Stimulated activated naive B cell treated with anti-CD40 and anti-IgM and Interleukin-4, amounts not matched to agents 10 μg/mL and 1 μg/mL and 100 μg/mL, for 72 hours (primary cell): ENCODE results near the gene CLCN4.

Experiments used
- ATAC-seq, 2 donors: fragments of 150-1000 bp; cut with Tn5 transposase; replicated peaks; 2 replicates each; pipeline ENCODE4 v1.10.0; 2021; ENCODE audit warnings: moderate library complexity in 1 of 2
- DNase-seq: peaks from one replicate; pipeline ENCODE4 v3.0.0; 2021
- H3K27ac Mint-ChIP-seq: one replicate; pipeline ENCODE4 v1.8.0; 2022; ENCODE audit warnings: mild to moderate bottlenecking, mixed read lengths
- H3K27me3 Mint-ChIP-seq, 2 donors: one replicate each; pipeline ENCODE4 v1.8.0; 2022; ENCODE audit warnings: mixed read lengths in 2 of 2
- H3K36me3 Mint-ChIP-seq, 2 donors: one replicate each; pipeline ENCODE4 v1.8.0; 2022; ENCODE audit warnings: mixed read lengths in 2 of 2, mild to moderate bottlenecking in 1 of 2
- H3K4me1 Mint-ChIP-seq, 2 donors: one replicate each; pipeline ENCODE4 v1.8.0; 2022; ENCODE audit warnings: mixed read lengths in 2 of 2, mild to moderate bottlenecking in 1 of 2
- H3K4me3 Mint-ChIP-seq, 2 donors: one replicate each; pipeline ENCODE4 v1.8.0; 2022; ENCODE audit warnings: mild to moderate bottlenecking in 2 of 2, mixed read lengths in 2 of 2, moderate library complexity in 1 of 2
- H3K9me3 Mint-ChIP-seq, 2 donors: one replicate each; pipeline ENCODE4 v1.8.0; 2022; ENCODE audit warnings: mixed read lengths in 2 of 2, mild to moderate bottlenecking in 1 of 2

CLCN4 gene

DNA sequence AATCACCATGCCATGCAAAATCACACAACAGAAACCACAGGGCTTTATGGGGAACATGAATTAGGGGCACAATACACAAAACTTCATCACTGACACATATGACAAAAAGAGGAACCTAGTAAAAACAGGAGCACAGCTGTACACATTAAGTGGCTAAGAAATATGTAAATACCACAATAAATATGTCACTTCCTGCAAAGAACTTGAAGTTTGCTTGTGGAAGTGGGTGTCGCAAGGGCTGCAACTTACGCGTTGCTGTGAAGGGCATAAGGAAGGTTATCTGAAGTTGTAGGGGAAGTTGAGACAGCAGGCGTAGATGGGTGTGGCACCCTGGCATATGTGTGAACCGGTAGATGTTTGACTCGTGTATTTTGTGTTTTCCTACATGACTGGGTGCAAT is 42.4 kb downstream of the CLCN4 start:
- Mint-ChIP-seq H3K27ac (peak overlapping the region; percentile 26), H3K9me3 (peaks cover 2 to 4% of the 10 kb centered on the region in 2 donors)
- peak; percentile 95 to 96 for ATAC-seq

DNA sequence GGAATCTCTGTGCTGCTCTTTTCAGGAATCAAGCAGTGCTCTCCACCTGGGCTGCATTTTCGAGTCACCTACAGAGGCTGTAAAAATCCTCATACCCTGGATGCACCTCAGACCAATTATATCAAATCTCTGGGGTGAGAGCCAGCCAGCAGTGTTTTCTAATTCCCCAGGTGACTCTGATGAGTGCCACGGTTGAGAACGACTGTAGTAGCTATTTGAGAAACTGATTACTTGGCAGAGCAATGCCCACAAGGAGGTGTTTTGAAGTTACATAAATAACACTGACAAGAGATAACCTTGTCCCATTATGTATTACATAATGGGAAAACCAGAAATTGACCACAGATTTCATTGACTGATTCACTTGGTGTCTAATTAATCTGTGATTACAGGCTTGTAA is 46.8 kb downstream of the CLCN4 start:
- DNase-seq (no peak), ATAC-seq (no peak)
- Mint-ChIP-seq H3K4me1 (peaks cover 17 to 31% of the 10 kb centered on the region in 2 donors), H3K27ac (no peak overlapping the region), H3K27me3 (no peaks in the 10 kb centered on the region), H3K36me3 (peaks cover 33 to 40% of the 10 kb centered on the region in 2 donors), H3K9me3 (peaks cover 4 to 6% of the 10 kb centered on the region in 2 donors), H3K4me3 (no peak overlapping the region)

More for the DNA sequence above, 42.4 kb downstream of the CLCN4 start:
- H3K27me3 Mint-ChIP-seq, result no peaks in the 10 kb centered on the region
- peak; percentile 52 for DNase-seq
- H3K4me1 Mint-ChIP-seq, result peaks cover 13 to 24% of the 10 kb centered on the region in 2 donors
- peak overlapping the region; percentile 0 to 10 for H3K4me3 Mint-ChIP-seq
- peaks cover 28 to 31% of the 10 kb centered on the region in 2 donors for H3K36me3 Mint-ChIP-seq

GRCh38 chrX:10206317-10206716 is 49.5 kb downstream of the CLCN4 start:
- Mint-ChIP-seq H3K27ac (no peak overlapping the region), H3K4me3 (no peak overlapping the region), H3K4me1 (peaks cover 8% of the 10 kb centered on the region in 2 donors), H3K36me3 (peaks cover 25 to 34% of the 10 kb centered on the region in 2 donors), H3K9me3 (peaks cover 0 to 4% of the 10 kb centered on the region in 2 donors), H3K27me3 (no peaks in the 10 kb centered on the region)
- ATAC-seq (no peak), DNase-seq (no peak)

GRCh38 chrX:10208281-10208856 is 51.6 kb downstream of the CLCN4 start:
- ATAC-seq (peak; percentile 87 to 89), DNase-seq (peak; percentile 22)
- Mint-ChIP-seq H3K36me3 (peaks cover 25 to 34% of the 10 kb centered on the region in 2 donors), H3K9me3 (peaks cover 0 to 4% of the 10 kb centered on the region in 2 donors), H3K27me3 (no peaks in the 10 kb centered on the region), H3K4me3 (peak overlapping the region in 1 of 2 donors; percentile 47), H3K4me1 (peaks cover 8% of the 10 kb centered on the region in 2 donors), H3K27ac (peak overlapping the region; percentile 26)

DNA sequence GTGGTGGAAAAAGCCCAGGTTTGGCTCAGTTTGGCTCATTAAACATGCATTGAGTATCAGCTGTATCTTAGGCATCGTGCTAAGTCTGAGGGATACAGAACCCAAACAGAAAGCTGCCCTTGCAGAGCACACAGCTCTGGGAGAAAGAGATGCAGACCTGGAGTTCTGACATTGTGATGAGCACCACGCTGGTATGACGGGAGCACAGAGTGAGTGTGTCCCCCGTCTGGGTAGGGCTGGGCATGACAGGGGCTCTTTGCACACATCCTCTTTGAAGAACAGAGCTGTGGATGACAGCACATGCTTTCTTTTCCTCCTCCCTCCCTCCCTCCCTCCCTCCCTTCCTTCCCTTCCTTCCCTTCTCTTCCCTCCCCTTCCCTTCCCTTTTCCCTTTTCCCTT is 52.2 kb downstream of the CLCN4 start:
- Mint-ChIP-seq H3K27me3 (no peaks in the 10 kb centered on the region), H3K9me3 (peaks cover 0 to 4% of the 10 kb centered on the region in 2 donors), H3K4me3 (no peak overlapping the region), H3K4me1 (peaks cover 8% of the 10 kb centered on the region in 2 donors), H3K36me3 (peaks cover 22 to 31% of the 10 kb centered on the region in 2 donors), H3K27ac (peak overlapping the region; percentile 5)
- peak; percentile 53 to 74 for ATAC-seq
- no peak for DNase-seq

DNA sequence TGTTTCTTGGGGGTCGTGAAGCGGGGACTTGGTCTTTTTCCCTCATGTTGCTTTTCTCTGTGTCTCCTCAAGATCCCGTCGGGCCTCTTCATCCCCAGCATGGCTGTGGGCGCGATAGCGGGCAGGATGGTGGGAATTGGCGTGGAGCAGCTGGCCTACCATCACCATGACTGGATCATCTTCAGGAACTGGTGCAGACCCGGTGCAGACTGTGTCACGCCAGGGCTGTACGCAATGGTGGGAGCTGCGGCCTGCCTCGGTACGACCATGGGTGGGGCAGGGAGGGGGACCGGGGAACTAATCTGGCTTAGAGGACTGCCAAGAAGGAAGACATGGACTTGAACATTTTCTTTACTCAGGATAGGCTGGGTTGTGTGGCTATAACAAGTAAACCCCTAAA is 55.6 kb downstream of the CLCN4 start:
- Mint-ChIP-seq H3K9me3 (peaks cover 0 to 4% of the 10 kb centered on the region in 2 donors), H3K27ac (no peak overlapping the region), H3K4me3 (no peak overlapping the region), H3K4me1 (peaks cover 13 to 14% of the 10 kb centered on the region in 2 donors), H3K36me3 (peaks cover 13 to 24% of the 10 kb centered on the region in 2 donors), H3K27me3 (no peaks in the 10 kb centered on the region)
- DNase-seq (no peak), ATAC-seq (no peak)

DNA sequence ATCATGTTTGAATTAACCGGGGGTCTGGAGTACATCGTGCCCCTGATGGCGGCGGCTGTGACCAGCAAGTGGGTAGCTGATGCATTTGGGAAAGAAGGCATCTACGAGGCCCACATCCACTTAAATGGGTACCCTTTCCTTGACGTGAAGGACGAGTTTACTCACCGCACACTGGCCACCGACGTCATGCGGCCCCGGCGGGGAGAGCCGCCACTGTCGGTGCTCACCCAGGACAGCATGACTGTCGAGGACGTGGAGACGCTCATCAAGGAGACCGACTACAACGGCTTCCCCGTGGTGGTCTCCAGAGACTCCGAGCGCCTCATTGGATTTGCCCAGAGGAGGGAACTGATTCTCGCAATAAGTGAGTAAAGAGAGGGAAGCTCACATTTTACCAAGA is 56.9 kb downstream of the CLCN4 start:
- H3K4me1 Mint-ChIP-seq, result peaks cover 6 to 8% of the 10 kb centered on the region in 2 donors

DNA sequence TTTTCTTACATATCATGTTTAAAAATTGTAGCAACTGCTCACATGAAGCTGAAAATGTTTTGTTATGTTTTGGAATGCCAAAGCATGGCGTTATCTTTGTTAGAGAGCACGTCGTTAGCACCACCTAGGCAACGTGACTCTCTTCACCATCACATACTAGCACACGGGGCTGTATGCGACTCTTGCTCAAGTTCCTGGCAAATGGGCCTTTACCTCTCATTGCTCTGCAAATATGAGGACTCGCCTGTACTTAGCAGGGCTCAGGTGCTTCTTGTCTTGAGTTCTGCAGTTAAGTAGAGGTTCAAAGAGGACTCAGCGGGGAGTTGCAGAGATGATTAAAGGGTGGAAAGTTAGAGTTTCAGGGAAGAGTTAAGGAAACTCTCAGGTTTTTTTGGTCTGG is 59.4 kb downstream of the CLCN4 start:
- ATAC-seq (no peak), DNase-seq (no peak)
- H3K4me1 Mint-ChIP-seq, result peaks cover 5 to 11% of the 10 kb centered on the region in 2 donors
- no peak overlapping the region for H3K4me3 Mint-ChIP-seq
- no peaks in the 10 kb centered on the region for H3K27me3 Mint-ChIP-seq
- H3K27ac Mint-ChIP-seq, result no peak overlapping the region
- no peaks in the 10 kb centered on the region for H3K9me3 Mint-ChIP-seq
- peaks cover 9 to 24% of the 10 kb centered on the region in 2 donors for H3K36me3 Mint-ChIP-seq

More for the DNA sequence above, 56.9 kb downstream of the CLCN4 start:
- Mint-ChIP-seq H3K4me3 (no peak overlapping the region), H3K27ac (no peak overlapping the region), H3K27me3 (no peaks in the 10 kb centered on the region), H3K36me3 (peaks cover 5 to 17% of the 10 kb centered on the region in 2 donors), H3K9me3 (no peaks in the 10 kb centered on the region)
- no peak for ATAC-seq
- no peak for DNase-seq

GRCh38 chrX:10217198-10217597 is 60.4 kb downstream of the CLCN4 start:
- H3K27me3 Mint-ChIP-seq, result no peaks in the 10 kb centered on the region
- peak; percentile 51 to 61 for ATAC-seq
- H3K9me3 Mint-ChIP-seq, result no peaks in the 10 kb centered on the region
- no peak overlapping the region for H3K4me3 Mint-ChIP-seq
- peaks cover 7 to 19% of the 10 kb centered on the region in 2 donors for H3K4me1 Mint-ChIP-seq
- no peak for DNase-seq
- H3K36me3 Mint-ChIP-seq, result peaks cover 9 to 31% of the 10 kb centered on the region in 2 donors
- no peak overlapping the region for H3K27ac Mint-ChIP-seq

GRCh38 chrX:10221651-10222050 is 64.9 kb downstream of the CLCN4 start:
- peaks cover 26 to 48% of the 10 kb centered on the region in 2 donors for H3K36me3 Mint-ChIP-seq
- H3K27me3 Mint-ChIP-seq, result no peaks in the 10 kb centered on the region
- peaks cover 0 to 5% of the 10 kb centered on the region in 2 donors for H3K9me3 Mint-ChIP-seq
- no peak overlapping the region for H3K27ac Mint-ChIP-seq
- DNase-seq (no peak), ATAC-seq (no peak)
- peaks cover 9 to 26% of the 10 kb centered on the region in 2 donors for H3K4me1 Mint-ChIP-seq
- H3K4me3 Mint-ChIP-seq, result no peak overlapping the region

GRCh38 chrX:10223276-10223675 is 66.5 kb downstream of the CLCN4 start:
- Mint-ChIP-seq H3K9me3 (peaks cover 0 to 5% of the 10 kb centered on the region in 2 donors), H3K27me3 (no peaks in the 10 kb centered on the region), H3K27ac (peak overlapping the region; percentile 31), H3K36me3 (peaks cover 28 to 43% of the 10 kb centered on the region in 2 donors), H3K4me1 (peaks cover 5 to 20% of the 10 kb centered on the region in 2 donors), H3K4me3 (no peak overlapping the region)
- DNase-seq (no peak), ATAC-seq (no peak)

DNA sequence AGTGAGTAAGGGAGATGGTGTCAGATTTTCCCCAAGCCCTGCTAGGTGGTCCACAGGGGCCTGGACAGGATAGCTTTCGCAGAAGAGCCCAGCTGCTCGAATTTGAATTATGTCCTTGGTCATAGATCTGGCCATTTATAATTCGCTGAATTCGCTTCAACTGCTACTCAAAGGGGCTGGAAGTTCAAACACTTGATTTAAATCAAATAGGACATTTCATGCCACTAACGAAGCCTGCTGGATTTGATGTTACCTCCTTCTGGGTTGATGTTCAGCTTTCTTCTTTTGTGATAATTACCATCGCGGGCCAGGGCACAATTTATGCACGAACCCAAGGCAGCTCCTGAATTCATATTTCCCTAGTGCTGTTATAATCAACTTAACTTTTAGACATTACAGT is 67.0 kb downstream of the CLCN4 start:
- DNase-seq (no peak), ATAC-seq (no peak)
- Mint-ChIP-seq H3K4me1 (peaks cover 5 to 20% of the 10 kb centered on the region in 2 donors), H3K4me3 (no peak overlapping the region), H3K27ac (no peak overlapping the region), H3K27me3 (no peaks in the 10 kb centered on the region), H3K36me3 (peaks cover 31 to 45% of the 10 kb centered on the region in 2 donors), H3K9me3 (peaks cover 0 to 5% of the 10 kb centered on the region in 2 donors)

DNA sequence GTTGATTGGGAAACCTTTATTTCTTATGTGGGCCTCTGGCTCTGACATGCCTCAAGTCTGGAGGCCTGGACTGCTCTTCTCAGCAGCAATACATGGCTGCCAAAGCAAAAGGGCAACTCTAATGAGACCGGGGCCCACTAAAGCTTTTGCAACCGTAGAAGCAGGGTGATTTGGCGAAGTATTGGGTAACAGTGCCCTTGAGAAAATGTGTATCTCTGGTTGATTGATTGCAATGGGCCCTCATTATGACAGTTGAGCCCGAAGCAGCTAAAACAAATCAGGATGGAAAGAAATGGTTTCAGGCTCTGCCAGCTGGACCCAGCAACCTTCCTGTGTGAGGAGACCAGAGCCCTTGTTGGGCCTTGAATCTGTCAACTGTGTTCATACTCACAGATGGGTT is 73.4 kb downstream of the CLCN4 start:
- DNase-seq, result no peak
- Mint-ChIP-seq H3K27me3 (no peaks in the 10 kb centered on the region), H3K9me3 (peaks cover 0 to 5% of the 10 kb centered on the region in 2 donors), H3K4me3 (no peak overlapping the region), H3K4me1 (peaks cover 4 to 8% of the 10 kb centered on the region in 2 donors), H3K27ac (peak overlapping the region; percentile 14), H3K36me3 (peaks cover 18 to 25% of the 10 kb centered on the region in 2 donors)
- ATAC-seq, result no peak

DNA sequence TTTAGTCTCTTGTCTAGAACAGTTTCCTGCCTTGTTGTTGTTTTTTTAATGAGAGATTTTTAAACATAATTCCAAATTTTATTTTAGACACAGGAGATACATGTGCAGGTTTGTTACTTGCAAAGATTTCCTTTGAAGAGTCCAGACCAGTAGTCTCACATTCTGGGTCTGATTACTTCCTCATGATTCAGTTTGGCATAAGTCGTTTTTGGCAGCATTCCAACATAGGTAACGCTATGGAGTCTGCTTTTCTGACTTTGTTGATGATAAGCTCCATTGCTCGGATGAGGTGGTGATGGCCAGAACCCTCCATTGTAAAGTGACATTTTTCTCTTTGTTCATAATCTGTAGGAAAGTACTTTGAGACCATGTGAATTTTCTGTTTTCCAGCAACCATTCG is 74.7 kb downstream of the CLCN4 start:
- peaks cover 3 to 13% of the 10 kb centered on the region in 2 donors for H3K4me1 Mint-ChIP-seq
- H3K27ac Mint-ChIP-seq, result no peak overlapping the region
- ATAC-seq, result no peak
- H3K36me3 Mint-ChIP-seq, result peaks cover 13 to 28% of the 10 kb centered on the region in 2 donors
- no peak for DNase-seq
- H3K9me3 Mint-ChIP-seq, result peaks cover 0 to under 1% of the 10 kb centered on the region in 2 donors
- H3K27me3 Mint-ChIP-seq, result no peaks in the 10 kb centered on the region
- H3K4me3 Mint-ChIP-seq, result no peak overlapping the region

DNA sequence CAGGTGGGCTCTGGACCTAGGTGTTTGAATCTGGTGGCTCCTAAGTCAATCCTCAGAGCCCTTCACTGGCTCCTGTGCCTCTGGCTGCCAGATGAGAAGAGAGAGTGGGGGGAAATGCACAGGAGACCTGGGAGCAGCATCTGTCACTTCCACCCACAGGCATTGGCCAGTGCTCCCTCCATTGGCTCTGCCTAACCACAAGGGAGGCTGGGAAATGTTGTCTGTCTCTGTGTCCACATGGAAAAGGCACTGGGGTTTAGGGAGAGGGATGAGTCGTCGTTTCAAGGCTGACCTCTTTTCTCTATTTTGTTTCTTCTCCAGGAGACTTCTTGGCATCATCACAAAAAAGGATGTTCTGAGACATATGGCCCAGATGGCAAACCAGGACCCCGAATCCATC is 76.4 kb downstream of the CLCN4 start:
- Mint-ChIP-seq H3K4me3 (no peak overlapping the region), H3K36me3 (peaks cover 12 to 34% of the 10 kb centered on the region in 2 donors), H3K9me3 (no peaks in the 10 kb centered on the region), H3K27ac (no peak overlapping the region), H3K4me1 (peaks cover 3 to 14% of the 10 kb centered on the region in 2 donors), H3K27me3 (no peaks in the 10 kb centered on the region)
- ATAC-seq (no peak), DNase-seq (no peak)
